Measurements from ENCODE around the gene UGT1A3.

Gene UGT1A3

DNA sequence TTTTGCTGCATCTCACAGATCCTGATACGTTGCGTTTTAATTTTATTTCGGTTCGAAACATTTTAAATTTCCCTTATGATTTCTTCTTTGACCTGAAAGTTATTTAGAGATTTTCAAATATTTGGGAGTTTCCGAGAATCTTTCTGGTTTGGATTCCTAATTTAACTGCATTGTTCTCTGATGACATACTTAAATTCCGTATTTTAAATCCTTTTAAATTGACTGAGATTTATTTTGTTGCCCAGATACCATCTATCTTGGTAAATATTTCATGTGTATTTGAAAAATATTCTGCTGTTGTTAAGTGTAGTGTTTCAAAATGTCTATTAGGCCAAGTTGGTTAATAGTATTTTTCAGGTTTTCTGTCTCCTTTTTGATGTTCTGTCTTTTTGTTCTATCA lies 87.0 kb downstream of the UGT1A3 start:
- TF ChIP-seq, protein P1, sequence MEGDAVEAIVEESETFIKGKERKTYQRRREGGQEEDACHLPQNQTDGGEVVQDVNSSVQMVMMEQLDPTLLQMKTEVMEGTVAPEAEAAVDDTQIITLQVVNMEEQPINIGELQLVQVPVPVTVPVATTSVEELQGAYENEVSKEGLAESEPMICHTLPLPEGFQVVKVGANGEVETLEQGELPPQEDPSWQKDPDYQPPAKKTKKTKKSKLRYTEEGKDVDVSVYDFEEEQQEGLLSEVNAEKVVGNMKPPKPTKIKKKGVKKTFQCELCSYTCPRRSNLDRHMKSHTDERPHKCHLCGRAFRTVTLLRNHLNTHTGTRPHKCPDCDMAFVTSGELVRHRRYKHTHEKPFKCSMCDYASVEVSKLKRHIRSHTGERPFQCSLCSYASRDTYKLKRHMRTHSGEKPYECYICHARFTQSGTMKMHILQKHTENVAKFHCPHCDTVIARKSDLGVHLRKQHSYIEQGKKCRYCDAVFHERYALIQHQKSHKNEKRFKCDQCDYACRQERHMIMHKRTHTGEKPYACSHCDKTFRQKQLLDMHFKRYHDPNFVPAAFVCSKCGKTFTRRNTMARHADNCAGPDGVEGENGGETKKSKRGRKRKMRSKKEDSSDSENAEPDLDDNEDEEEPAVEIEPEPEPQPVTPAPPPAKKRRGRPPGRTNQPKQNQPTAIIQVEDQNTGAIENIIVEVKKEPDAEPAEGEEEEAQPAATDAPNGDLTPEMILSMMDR (IDR thresholded peaks at IDR 0.05; ENCODE audit: insufficient read depth, low read depth, low read length, missing control alignments) = no peak
- no peak for DNase-seq (ENCODE audit: low read depth)
- H3K4me3 ChIP-seq (ENCODE audit: low read depth, low read length) = no peak overlapping the region

DNA sequence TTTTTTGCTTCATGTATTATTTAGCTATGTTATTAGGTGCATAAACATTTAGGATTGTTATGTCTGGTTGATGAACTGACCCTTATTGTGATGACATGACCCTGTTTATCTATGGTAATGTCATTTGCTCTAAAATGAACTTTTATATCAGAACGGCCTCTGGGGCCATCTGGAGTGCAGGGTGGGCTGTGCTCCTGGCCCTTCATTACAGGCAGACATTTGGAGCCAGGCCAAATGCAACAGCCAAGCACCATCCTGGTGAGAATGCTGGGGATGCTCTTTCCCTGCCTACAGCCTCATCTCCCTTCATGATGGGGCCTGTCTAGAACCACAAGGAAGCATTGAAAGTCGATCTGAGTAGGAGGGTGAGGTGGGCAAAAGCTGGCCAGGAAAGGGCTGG lies 87.5 kb downstream of the UGT1A3 start:
- no peak for DNase-seq (ENCODE audit: low read depth)
- no peak overlapping the region for H3K4me3 ChIP-seq (ENCODE audit: low read depth, low read length)
- TF ChIP-seq, protein P1 (IDR thresholded peaks at IDR 0.05; ENCODE audit: insufficient read depth, low read depth, low read length, missing control alignments) = no peak

DNA sequence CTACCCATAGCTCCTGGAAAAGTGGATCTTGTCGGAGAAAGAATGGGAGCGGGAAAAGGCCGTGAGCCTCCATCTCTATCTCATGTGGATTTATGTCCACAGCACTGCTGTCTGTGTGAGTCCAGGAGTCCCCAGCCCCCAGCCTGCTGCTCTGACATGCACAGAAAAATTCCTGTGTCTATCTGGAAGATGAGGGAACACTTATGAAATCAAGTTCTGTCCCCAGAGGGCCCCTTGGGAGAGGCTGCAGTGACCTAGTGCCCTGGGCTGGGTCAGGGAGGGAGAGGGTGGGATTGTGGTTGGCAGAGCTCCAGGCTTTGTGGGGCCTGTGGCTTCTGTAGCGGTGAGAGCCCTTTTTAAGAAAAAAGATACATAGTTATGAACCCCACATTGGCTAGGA lies 87.9 kb downstream of the UGT1A3 start:
- no peak overlapping the region for H3K4me3 ChIP-seq (ENCODE audit: low read depth, low read length)
- TF ChIP-seq, protein P1 (IDR thresholded peaks at IDR 0.05; ENCODE audit: insufficient read depth, low read depth, low read length, missing control alignments) = no peak
- no peak for DNase-seq (ENCODE audit: low read depth)

DNA sequence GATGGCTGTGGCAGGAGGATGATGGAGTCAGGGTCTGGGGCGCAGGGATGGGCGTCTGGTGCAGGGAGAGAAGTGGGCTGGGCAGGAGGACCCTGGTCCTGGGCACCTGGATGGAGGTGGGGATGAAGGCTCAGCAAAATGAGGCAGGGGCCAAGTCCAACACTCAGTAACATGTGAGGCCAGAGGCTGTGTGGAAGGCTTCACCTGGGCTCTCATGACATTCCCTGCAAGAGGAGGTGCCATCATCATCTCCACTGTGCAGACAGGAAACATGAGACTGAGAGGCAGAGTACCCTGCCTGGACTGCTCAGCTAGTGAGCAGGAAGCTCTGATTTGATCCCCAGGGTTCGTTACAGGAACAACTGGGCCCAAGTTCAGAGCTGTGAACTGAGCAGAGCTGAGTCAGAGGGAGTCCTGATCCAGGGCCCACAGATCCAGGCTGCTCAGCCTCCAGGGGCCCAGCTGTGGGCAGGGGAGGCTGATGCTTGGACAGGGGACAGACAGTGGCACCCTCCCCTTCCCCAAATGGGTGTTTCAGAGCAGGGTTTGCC lies 88.6 kb downstream of the UGT1A3 start:
- DNase-seq (ENCODE audit: low read depth) = no peak
- TF ChIP-seq, protein P1 (IDR thresholded peaks at IDR 0.05; ENCODE audit: insufficient read depth, low read depth, low read length, missing control alignments) = no peak
- no peak overlapping the region for H3K4me3 ChIP-seq (ENCODE audit: low read depth, low read length)

DNA sequence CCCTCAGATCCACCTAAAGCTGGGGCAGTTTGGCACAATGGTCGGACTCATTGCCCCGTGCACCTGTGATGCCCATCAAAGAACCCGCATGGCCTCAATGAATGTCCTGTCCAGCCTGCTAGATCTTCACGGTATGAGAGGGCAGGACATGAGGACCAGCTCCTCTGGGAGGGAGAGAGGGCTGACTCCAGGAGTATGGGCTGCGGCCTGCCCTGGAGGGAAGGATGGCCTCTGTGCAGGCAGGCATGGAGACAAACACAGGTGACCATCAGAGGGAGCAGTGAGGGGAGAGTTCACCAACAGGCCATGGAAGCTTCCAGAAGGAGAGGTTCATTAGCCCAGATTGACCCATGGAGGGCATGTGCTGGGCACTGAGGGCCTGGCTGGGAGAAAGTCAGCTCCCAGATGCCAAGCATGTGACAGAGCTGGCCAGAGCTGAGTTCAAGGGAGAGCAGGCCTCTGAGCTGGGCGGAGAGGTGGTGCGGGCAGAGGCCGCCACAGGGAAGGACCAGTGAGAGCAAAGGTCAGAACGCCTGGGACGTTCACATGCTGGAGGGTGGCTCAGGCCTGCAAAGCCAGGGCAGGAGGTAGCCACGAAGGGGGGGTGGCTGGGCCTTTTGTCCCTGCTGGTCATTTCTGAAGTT lies 89.3 kb downstream of the UGT1A3 start:
- H3K4me3 ChIP-seq (ENCODE audit: low read depth, low read length) = no peak overlapping the region
- DNase-seq (ENCODE audit: low read depth) = no peak
- TF ChIP-seq, protein P1 (IDR thresholded peaks at IDR 0.05; ENCODE audit: insufficient read depth, low read depth, low read length, missing control alignments) = no peak

DNA sequence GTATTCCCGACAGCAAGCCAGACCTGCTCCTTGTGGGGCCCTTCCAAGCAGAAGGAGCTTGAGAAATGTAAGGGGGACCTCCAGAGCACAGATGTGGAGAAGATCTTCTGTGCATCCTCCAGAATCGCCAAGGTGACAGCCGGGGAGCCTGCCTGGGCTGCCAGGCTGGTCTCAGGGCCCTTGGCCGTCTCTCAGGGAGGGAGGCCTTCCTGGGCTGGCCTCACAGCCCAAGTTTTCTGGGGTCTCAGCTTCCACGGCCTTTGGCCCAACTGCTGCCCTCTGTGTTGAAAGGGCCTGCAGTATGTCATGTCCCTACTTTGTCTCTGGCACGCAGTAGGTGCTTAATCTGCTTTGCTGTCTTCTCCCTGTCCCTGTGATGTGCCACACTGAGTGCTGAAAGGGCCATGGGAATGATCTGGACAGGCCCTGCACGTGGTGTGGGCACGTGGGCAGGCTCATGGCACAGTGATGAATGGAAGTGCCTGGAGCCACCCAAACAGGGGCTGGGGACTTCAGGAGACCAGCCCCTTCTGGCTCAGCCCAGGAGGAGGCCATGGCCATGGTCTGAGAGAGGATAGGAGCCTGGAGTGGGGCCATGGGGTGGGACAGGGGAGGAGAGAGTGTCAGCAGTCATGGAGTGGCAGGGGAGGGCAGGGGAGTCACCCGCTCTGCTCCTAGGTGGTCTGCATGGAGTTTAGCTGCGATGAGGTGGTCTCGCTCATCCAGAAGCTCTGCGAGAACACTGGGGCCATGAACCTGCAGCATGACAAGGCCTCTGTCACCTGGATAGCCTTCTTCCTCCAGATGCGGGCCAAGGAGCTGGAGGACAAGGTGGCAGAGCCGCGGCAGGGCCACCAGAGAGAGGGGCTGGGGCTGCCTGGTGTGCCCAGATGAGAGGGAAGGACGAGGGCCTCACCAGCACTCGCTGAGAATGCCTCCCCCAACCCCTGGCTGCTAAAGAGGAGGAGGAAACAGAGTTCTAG lies 90.1 kb downstream of the UGT1A3 start:
- TF ChIP-seq, protein P1 (IDR thresholded peaks at IDR 0.05; ENCODE audit: insufficient read depth, low read depth, low read length, missing control alignments) = no peak
- DNase-seq (ENCODE audit: low read depth) = no peak
- no peak overlapping the region for H3K4me3 ChIP-seq (ENCODE audit: low read depth, low read length)
